SK-N-SH treated with all-trans-retinoic acid at 6 μM for 48 hours (cell line): ENCODE measurements around the gene PCDH12.
A peak's percentile ranks its signal among the peaks of the same experiment; 100 is the strongest.

Experiments used
- ATAC-seq: fragments of 200-7000 bp; cut with Tn5 transposase; 3 replicates; pipeline ENCODE4 v1.9.1; 2020; ENCODE audit warnings: mild to moderate bottlenecking, moderate library complexity
- ARNTL ChIP-seq: fragments of 450-650 bp; formaldehyde crosslinking; IDR thresholded peaks from 2 replicates; pipeline ENCODE4 v1.5.0; 2020; ENCODE audit warnings: low read depth, mild to moderate bottlenecking, moderate library complexity, borderline replicate concordance
- BACH2 ChIP-seq: fragments of 250-450 bp; sonication (Bioruptor Pico); IDR thresholded peaks from 2 replicates; pipeline ENCODE4 v1.9.0; 2021; ENCODE audit warnings: mild to moderate bottlenecking, borderline replicate concordance
- CREB5 ChIP-seq: fragments of 250-450 bp; sonication (Bioruptor Pico); IDR thresholded peaks from 2 replicates; pipeline ENCODE4 v1.5.1; 2020; ENCODE audit warnings: low read depth, mild to moderate bottlenecking, moderate library complexity
- CSDC2 ChIP-seq: fragments of 250-450 bp; sonication (Bioruptor Pico); IDR thresholded peaks from 2 replicates; pipeline ENCODE4 v1.5.0; 2020; ENCODE audit warnings: mild to moderate bottlenecking, moderate library complexity
- ESRRG ChIP-seq: fragments of 250-450 bp; sonication (Bioruptor Pico); IDR thresholded peaks from 2 replicates; pipeline ENCODE4 v1.6.1; 2021; ENCODE audit warnings: mild to moderate bottlenecking
- GLIS3 ChIP-seq: fragments of 250-450 bp; sonication (Bioruptor Pico); IDR thresholded peaks from 2 replicates; pipeline ENCODE4 v1.5.0; 2020; ENCODE audit warnings: mild to moderate bottlenecking, moderate library complexity
- ISL1 ChIP-seq: fragments of 250-450 bp; sonication (Bioruptor Pico); IDR thresholded peaks from 2 replicates; pipeline ENCODE4 v2.1.2; 2022; ENCODE audit warnings: mild to moderate bottlenecking, moderate library complexity
- PPARA ChIP-seq: fragments of 250-450 bp; sonication (Bioruptor Pico); IDR thresholded peaks from 2 replicates; pipeline ENCODE4 v1.5.0; 2020; ENCODE audit warnings: mild to moderate bottlenecking, borderline replicate concordance
- SNAI2 ChIP-seq: fragments of 250-450 bp; sonication (Bioruptor Pico); IDR thresholded peaks from 2 replicates; pipeline ENCODE4 v1.5.0; 2020; ENCODE audit warnings: mild to moderate bottlenecking, moderate library complexity
- TOX ChIP-seq: fragments of 250-450 bp; sonication (Bioruptor Pico); IDR thresholded peaks from 2 replicates; pipeline ENCODE4 v1.8.0; 2021; ENCODE audit warnings: mild to moderate bottlenecking, moderate library complexity, borderline replicate concordance
- ZC3H10 ChIP-seq: fragments of 250-450 bp; sonication (Bioruptor Pico); IDR thresholded peaks from 2 replicates; pipeline ENCODE4 v1.5.1; 2021; ENCODE audit warnings: mild to moderate bottlenecking, moderate library complexity
- ZFP30 ChIP-seq: fragments of 450-650 bp; formaldehyde crosslinking; IDR thresholded peaks from 2 replicates; pipeline ENCODE4 v1.5.0; 2022; ENCODE audit warnings: mild to moderate bottlenecking, moderate library complexity
- ZNF565 ChIP-seq: fragments of 450-650 bp; formaldehyde crosslinking; conservative IDR thresholded peaks from 2 replicates; pipeline ENCODE4 v1.5.0; 2020; ENCODE audit warnings: low read depth, mild to moderate bottlenecking, moderate library complexity
- ZNF8 ChIP-seq: fragments of 450-650 bp; formaldehyde crosslinking; IDR thresholded peaks from 2 replicates; pipeline ENCODE4 v1.5.0; 2020; ENCODE audit warnings: mild to moderate bottlenecking, moderate library complexity
- TF ChIP-seq, protein P1 (sequence below): fragments of 250-450 bp; sonication (Bioruptor Pico); IDR thresholded peaks from 2 replicates; pipeline ENCODE4 v1.8.0; 2020; ENCODE audit warnings: mild to moderate bottlenecking, moderate library complexity, borderline replicate concordance
- TF ChIP-seq, protein P2 (sequence below): fragments of 250-450 bp; sonication (Bioruptor Pico); IDR thresholded peaks from 2 replicates; pipeline ENCODE4 v1.5.1; 2021; ENCODE audit warnings: mild to moderate bottlenecking, moderate library complexity
- TF ChIP-seq, protein P3 (sequence below): fragments of 250-450 bp; sonication (Bioruptor Pico); IDR thresholded peaks from 2 replicates; pipeline ENCODE4 v1.8.0; 2021; ENCODE audit warnings: low read depth, mild to moderate bottlenecking, moderate library complexity, borderline replicate concordance

PCDH12 gene

GRCh38 chr5:141963701-141964100 lies 5.7 kb upstream of the PCDH12 start (continued):
- TF ChIP-seq, protein P1, sequence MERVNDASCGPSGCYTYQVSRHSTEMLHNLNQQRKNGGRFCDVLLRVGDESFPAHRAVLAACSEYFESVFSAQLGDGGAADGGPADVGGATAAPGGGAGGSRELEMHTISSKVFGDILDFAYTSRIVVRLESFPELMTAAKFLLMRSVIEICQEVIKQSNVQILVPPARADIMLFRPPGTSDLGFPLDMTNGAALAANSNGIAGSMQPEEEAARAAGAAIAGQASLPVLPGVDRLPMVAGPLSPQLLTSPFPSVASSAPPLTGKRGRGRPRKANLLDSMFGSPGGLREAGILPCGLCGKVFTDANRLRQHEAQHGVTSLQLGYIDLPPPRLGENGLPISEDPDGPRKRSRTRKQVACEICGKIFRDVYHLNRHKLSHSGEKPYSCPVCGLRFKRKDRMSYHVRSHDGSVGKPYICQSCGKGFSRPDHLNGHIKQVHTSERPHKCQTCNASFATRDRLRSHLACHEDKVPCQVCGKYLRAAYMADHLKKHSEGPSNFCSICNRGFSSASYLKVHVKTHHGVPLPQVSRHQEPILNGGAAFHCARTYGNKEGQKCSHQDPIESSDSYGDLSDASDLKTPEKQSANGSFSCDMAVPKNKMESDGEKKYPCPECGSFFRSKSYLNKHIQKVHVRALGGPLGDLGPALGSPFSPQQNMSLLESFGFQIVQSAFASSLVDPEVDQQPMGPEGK (CRISPR knock-in tag) = no peak
- no peak for TF ChIP-seq PPARA (CRISPR knock-in tag)
- TF ChIP-seq, protein P2, sequence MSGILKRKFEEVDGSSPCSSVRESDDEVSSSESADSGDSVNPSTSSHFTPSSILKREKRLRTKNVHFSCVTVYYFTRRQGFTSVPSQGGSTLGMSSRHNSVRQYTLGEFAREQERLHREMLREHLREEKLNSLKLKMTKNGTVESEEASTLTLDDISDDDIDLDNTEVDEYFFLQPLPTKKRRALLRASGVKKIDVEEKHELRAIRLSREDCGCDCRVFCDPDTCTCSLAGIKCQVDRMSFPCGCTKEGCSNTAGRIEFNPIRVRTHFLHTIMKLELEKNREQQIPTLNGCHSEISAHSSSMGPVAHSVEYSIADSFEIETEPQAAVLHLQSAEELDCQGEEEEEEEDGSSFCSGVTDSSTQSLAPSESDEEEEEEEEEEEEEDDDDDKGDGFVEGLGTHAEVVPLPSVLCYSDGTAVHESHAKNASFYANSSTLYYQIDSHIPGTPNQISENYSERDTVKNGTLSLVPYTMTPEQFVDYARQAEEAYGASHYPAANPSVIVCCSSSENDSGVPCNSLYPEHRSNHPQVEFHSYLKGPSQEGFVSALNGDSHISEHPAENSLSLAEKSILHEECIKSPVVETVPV (CRISPR knock-in tag) = no peak
- TF ChIP-seq ISL1 (CRISPR knock-in tag) = no peak
- no peak for TF ChIP-seq ZNF8 (CRISPR knock-in tag)

GRCh38 chr5:141961466-141961865 lies 3.5 kb upstream of the PCDH12 start:
- TF ChIP-seq, protein P1 (CRISPR knock-in tag) = no peak
- TF ChIP-seq, protein P3, sequence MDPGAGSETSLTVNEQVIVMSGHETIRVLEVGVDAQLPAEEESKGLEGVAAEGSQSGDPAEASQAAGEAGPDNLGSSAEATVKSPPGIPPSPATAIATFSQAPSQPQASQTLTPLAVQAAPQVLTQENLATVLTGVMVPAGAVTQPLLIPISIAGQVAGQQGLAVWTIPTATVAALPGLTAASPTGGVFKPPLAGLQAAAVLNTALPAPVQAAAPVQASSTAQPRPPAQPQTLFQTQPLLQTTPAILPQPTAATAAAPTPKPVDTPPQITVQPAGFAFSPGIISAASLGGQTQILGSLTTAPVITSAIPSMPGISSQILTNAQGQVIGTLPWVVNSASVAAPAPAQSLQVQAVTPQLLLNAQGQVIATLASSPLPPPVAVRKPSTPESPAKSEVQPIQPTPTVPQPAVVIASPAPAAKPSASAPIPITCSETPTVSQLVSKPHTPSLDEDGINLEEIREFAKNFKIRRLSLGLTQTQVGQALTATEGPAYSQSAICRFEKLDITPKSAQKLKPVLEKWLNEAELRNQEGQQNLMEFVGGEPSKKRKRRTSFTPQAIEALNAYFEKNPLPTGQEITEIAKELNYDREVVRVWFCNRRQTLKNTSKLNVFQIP = no peak
- TF ChIP-seq CREB5 (CRISPR knock-in tag) (no peak), ARNTL (CRISPR knock-in tag) (no peak), ZFP30 (CRISPR knock-in tag) (no peak), ESRRG (no peak), BACH2 (CRISPR knock-in tag) (no peak), ISL1 (CRISPR knock-in tag) (no peak), ZNF8 (CRISPR knock-in tag) (no peak), ZC3H10 (CRISPR knock-in tag) (no peak), TOX (CRISPR knock-in tag) (no peak)
- TF ChIP-seq, protein P2 (CRISPR knock-in tag) = no peak
- no peak for ATAC-seq

GRCh38 chr5:141960449-141961323 lies 2.7 kb upstream of the PCDH12 start:
- peak; percentile 97 for ATAC-seq
- TF ChIP-seq ZNF8 (CRISPR knock-in tag) (no peak), CSDC2 (no peak), GLIS3 (CRISPR knock-in tag) (no peak), SNAI2 (CRISPR knock-in tag) (no peak), TOX (CRISPR knock-in tag) (no peak), CREB5 (CRISPR knock-in tag) (no peak), ZNF565 (CRISPR knock-in tag) (no peak), ZC3H10 (CRISPR knock-in tag) (no peak), ARNTL (CRISPR knock-in tag) (no peak)
- TF ChIP-seq, protein P1 (CRISPR knock-in tag) = no peak
- TF ChIP-seq, protein P2 (CRISPR knock-in tag) = no peak
- TF ChIP-seq, protein P3 = no peak
